ENCODE results near the gene TRERF1. TPM values are rescaled to one million over a fixed set of nuclear protein-coding genes. Genes with fewer than 3 reads are reported as not detected.

The TRERF1 gene
- total and polyA plus RNA-seq, 2 of the 4 experiments (the other 2 are of a cell fraction) = 6.3 to 9.9 TPM

DNA sequence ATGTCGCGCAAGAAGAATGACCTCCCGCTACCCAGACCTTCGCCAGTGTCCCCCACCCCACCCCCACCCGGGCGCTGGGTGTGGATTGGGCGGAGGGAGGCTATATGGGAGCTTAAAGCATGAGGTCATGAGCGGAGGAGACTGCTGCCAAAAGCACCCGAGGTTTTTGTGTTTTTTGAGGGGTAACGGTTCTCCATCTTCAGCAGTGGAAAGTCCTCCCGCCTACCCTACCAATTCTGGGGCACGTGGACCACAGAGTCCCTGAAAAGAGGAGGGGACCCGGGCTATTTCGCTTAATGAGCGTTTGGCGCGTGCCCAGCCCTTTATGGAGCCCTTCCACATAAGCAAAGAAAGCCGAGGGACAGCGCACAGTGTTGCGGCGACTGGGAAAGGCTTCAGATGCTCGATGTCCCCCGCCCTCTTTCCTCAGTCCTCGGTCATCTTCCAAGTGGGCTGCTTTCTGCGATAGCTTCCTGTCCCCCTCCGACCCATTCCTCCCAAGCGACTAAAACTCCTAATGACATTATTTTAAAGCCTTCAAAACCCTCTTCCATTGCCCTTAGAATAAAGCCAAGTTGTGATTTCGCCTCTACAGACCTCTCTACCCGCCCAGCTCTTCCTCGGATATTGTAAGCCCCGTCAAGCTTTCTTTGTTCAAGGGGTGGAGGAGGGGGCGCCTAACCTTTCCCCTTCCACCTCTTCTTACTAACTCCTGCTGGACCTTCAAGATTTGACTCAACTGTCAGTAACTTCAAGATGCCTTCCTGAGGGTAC is 2.1 kb upstream of the TRERF1 start:
- Histone ChIP-seq H3K9ac (ENCODE audit: low read depth, low read length) (peak overlapping the region; percentile 71), H3K79me1 (ENCODE audit: low read depth in 1 of 2, low read length in 2 of 2) (peaks cover 6 to 23% of the 10 kb centered on the region in 2 experiments; a peak in 3 of 4 replicates), H4K5ac (ENCODE audit: low read depth, low read length) (peak overlapping the region; percentile 68), H4K91ac (ENCODE audit: insufficient read depth, low read depth, low read length) (peak overlapping the region; percentile 93), H2BK20ac (ENCODE audit: low read depth, low read length) (peak overlapping the region; percentile 86), H3K4me1 (ENCODE audit: control insufficient read depth, insufficient read depth, low read length) (peaks cover 7% of the 10 kb centered on the region), H3K4me2 (ENCODE audit: low read depth, low read length) (peak overlapping the region; percentile 82), H3K27ac (ENCODE audit: insufficient read depth, low read length) (peak overlapping the region; percentile 83), H3K4me3 (ENCODE audit: insufficient read depth, low read depth, low read length) (peak overlapping the region; percentile 52), H3K23ac (ENCODE audit: low read depth, low read length) (peak overlapping the region; percentile 84), H3K14ac (replicated peaks; ENCODE audit: low read depth, low read length) (peak overlapping the region; percentile 97), H3K56ac (ENCODE audit: extremely low read depth, insufficient read depth, low read length) (peak overlapping the region; percentile 76), H2AFZ (replicated peaks; ENCODE audit: low read length, poor library complexity) (peak overlapping the region; percentile 91), H2BK5ac (ENCODE audit: low read depth, low read length, poor library complexity, severe bottlenecking) (peak overlapping the region; percentile 48), H3K27me3 (ENCODE audit: control insufficient read depth, insufficient read depth, low read length) (no peaks in the 10 kb centered on the region), H3K9me3 (ENCODE audit: control insufficient read depth, insufficient read depth, low read length) (no peaks in the 10 kb centered on the region), H3K9me1 (ENCODE audit: insufficient read depth, low read length) (no peaks in the 10 kb centered on the region), H4K8ac (ENCODE audit: low read depth in 2 of 2, low read length in 2 of 2) (peak overlapping the region; percentile 93 to 94), H3K36me3 (ENCODE audit: control insufficient read depth, insufficient read depth, low read length) (no peaks in the 10 kb centered on the region), H4K20me1 (ENCODE audit: insufficient read depth, low read length) (peaks cover 3% of the 10 kb centered on the region; the same call in 1 of the 2 replicates), H3K4ac (ENCODE audit: low read depth, low read length) (peak overlapping the region; percentile 88), H2AK9ac (replicated peaks; ENCODE audit: low read depth, low read length, poor library complexity) (peak overlapping the region; percentile 44), H3K18ac (ENCODE audit: low read depth, low read length) (peak overlapping the region; percentile 59; the same call in 1 of the 2 replicates), H2AK5ac (ENCODE audit: low read depth, low read length) (peak overlapping the region; percentile 74), H2BK15ac (ENCODE audit: low read depth, low read length) (peak overlapping the region; percentile 90; the same call in 1 of the 3 replicates), H2BK120ac (ENCODE audit: low read depth, low read length) (peak overlapping the region; percentile 90)
- CTCF ChIA-PET = interaction anchor here (2.5 kb wide), 1 partner anchor 94 kb away, joined by 14 read pairs; no protein-coding TSS in a partner anchor
- POLR2A ChIA-PET (ENCODE audit: unreplicated experiment) = interaction anchor here (0.9 kb wide), 1 partner anchor 12 kb away, joined by 4 read pairs; no protein-coding TSS in a partner anchor
- intact Hi-C loops (cut with micrococcal nuclease) (loop anchor here (2.0 to 5.0 kb wide), 2 partner anchors 139 to 172 kb away; no protein-coding TSS in a partner anchor), in situ Hi-C loops (cut with MboI; ENCODE audit: low sequenced_read_pairs) (no loop called here), dilution Hi-C loops (cut with HindIII; ENCODE audit: low sequenced_read_pairs, unreplicated experiment) (no loop called here)
- no TSS peak for BruUV-seq (replicated peaks)
- TF ChIP-seq USF2 (IDR thresholded peaks at IDR 0.05; ENCODE audit: low read depth, low read length) (no peak), BHLHE40 (IDR thresholded peaks at IDR 0.05; ENCODE audit: low read depth, low read length) (0 out of 2 replicates have a peak, but pooled peaks have one; percentile 6)
- 11% methylated on average over 8 of the region's 32 CpGs; no CpG with 5 or more reads in 1 of the 2 experiments for WGBS, 2 experiments (ENCODE audit: extremely low coverage in 2 of 2, insufficient read length in 1 of 2)
- DNase-seq (peak; percentile 39), ATAC-seq (ENCODE audit: low read depth) (peak; percentile 25)

Measured in IMR-90 (cell line).